ENCODE data around the gene GGACT.
"Not testable (repeated sequence)": the region's sequence is repeated elsewhere in the genome, so short reads cannot be mapped to it uniquely, and the experiment has no call there.

GRCh38 chr13:100618897-100619296, 30.3 kb upstream of the GGACT start:
- TF ChIP-seq, protein P1, sequence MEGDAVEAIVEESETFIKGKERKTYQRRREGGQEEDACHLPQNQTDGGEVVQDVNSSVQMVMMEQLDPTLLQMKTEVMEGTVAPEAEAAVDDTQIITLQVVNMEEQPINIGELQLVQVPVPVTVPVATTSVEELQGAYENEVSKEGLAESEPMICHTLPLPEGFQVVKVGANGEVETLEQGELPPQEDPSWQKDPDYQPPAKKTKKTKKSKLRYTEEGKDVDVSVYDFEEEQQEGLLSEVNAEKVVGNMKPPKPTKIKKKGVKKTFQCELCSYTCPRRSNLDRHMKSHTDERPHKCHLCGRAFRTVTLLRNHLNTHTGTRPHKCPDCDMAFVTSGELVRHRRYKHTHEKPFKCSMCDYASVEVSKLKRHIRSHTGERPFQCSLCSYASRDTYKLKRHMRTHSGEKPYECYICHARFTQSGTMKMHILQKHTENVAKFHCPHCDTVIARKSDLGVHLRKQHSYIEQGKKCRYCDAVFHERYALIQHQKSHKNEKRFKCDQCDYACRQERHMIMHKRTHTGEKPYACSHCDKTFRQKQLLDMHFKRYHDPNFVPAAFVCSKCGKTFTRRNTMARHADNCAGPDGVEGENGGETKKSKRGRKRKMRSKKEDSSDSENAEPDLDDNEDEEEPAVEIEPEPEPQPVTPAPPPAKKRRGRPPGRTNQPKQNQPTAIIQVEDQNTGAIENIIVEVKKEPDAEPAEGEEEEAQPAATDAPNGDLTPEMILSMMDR (IDR thresholded peaks at IDR 0.05) = not testable (repeated sequence)
- not testable (repeated sequence) for TF ChIP-seq TCF7L2 (IDR thresholded peaks at IDR 0.05; ENCODE audit: low read depth, low read length)

Measured in Panc1 (cell line).